GM23338 (cell line): ENCODE results near the gene SOX1. TPM values are rescaled to one million over a fixed set of nuclear protein-coding genes. Genes with fewer than 3 reads are reported as not detected.

Experiments used
- ATAC-seq: fragments of 200-7000 bp; cut with Tn5 transposase; 3 replicates; pipeline ENCODE4 v1.9.1; 2020
- DNase-seq: peaks from one replicate; pipeline ENCODE4 v3.0.0-alpha.2; 2015; ENCODE audit warnings: low spot score
- H2AFZ ChIP-seq: fragments of 200-600 bp; sonication (generic); 2 replicates; pipeline ENCODE4 v1.8.0; 2016; ENCODE audit warnings: antibody characterized with exemption, mild to moderate bottlenecking, moderate library complexity
- H3F3A ChIP-seq: fragments of 200-600 bp; sonication (generic); replicated peaks from 2 replicates; pipeline ENCODE4 v1.8.0; 2017; ENCODE audit warnings: antibody characterized with exemption, mixed run types, low read depth
- H3K27ac ChIP-seq: fragments of 200-600 bp; sonication (generic); 2 replicates; pipeline ENCODE4 v1.6.1; 2016; ENCODE audit warnings: low read depth
- H3K27me3 ChIP-seq: fragments of 200-600 bp; sonication (generic); 2 replicates; pipeline ENCODE4 v1.8.0; 2016; ENCODE audit warnings: mild to moderate bottlenecking, mixed run types, moderate library complexity; ENCODE audit not compliant: insufficient read depth
- H3K36me3 ChIP-seq: fragments of 200-600 bp; sonication (generic); 2 replicates; pipeline ENCODE4 v1.8.0; 2016; ENCODE audit warnings: mild to moderate bottlenecking; ENCODE audit not compliant: insufficient read depth
- H3K4me1 ChIP-seq: fragments of 200-600 bp; sonication (generic); 2 replicates; pipeline ENCODE4 v1.8.0; 2016; ENCODE audit warnings: mild to moderate bottlenecking, moderate library complexity; ENCODE audit not compliant: insufficient read depth
- H3K4me2 ChIP-seq: fragments of 200-600 bp; sonication (generic); 2 replicates; pipeline ENCODE4 v1.7.1; 2017; ENCODE audit warnings: mixed run types
- H3K4me3 ChIP-seq: fragments of 200-600 bp; sonication (generic); 2 replicates; pipeline ENCODE4 v1.6.1; 2016; ENCODE audit warnings: mixed run types
- H3K79me2 ChIP-seq: fragments of 200-600 bp; sonication (generic); replicated peaks from 2 replicates; pipeline ENCODE4 v1.8.0; 2017; ENCODE audit warnings: mild to moderate bottlenecking; ENCODE audit not compliant: insufficient read depth
- H3K9me2 ChIP-seq: fragments of 200-600 bp; sonication (generic); 2 replicates; pipeline ENCODE4 v1.8.0; 2017; ENCODE audit not compliant: insufficient read depth
- H4K20me1 ChIP-seq: fragments of 200-600 bp; sonication (generic); replicated peaks from 2 replicates; pipeline ENCODE4 v1.8.0; 2017; ENCODE audit warnings: mild to moderate bottlenecking; ENCODE audit not compliant: insufficient read depth
- H3K27ac Mint-ChIP-seq: 2 replicates; pipeline ENCODE4 v1.8.0; 2020; ENCODE audit warnings: inconsistent platforms, mild to moderate bottlenecking, moderate library complexity, mixed read lengths
- H3K27me3 Mint-ChIP-seq: 3 replicates; pipeline ENCODE4 v1.8.0; 2022; ENCODE audit warnings: low read depth, mild to moderate bottlenecking, moderate library complexity, mixed read lengths, inconsistent platforms; ENCODE audit not compliant: insufficient read depth, poor library complexity
- H3K36me3 Mint-ChIP-seq: 3 replicates; pipeline ENCODE4 v1.8.0; 2021; ENCODE audit warnings: low read depth, mild to moderate bottlenecking, inconsistent platforms, moderate library complexity, mixed read lengths
- H3K4me1 Mint-ChIP-seq: 3 replicates; pipeline ENCODE4 v1.8.0; 2020; ENCODE audit warnings: mild to moderate bottlenecking, inconsistent platforms, mixed read lengths
- H3K4me3 Mint-ChIP-seq: 3 replicates; pipeline ENCODE4 v1.8.0; 2021; ENCODE audit warnings: moderate library complexity, mild to moderate bottlenecking, inconsistent platforms, mixed read lengths
- H3K9me3 Mint-ChIP-seq: 3 replicates; pipeline ENCODE4 v1.8.0; 2020; ENCODE audit warnings: moderate library complexity, mild to moderate bottlenecking, inconsistent platforms, mixed read lengths
- CREB1 ChIP-seq: fragments of 250-450 bp; sonication (Bioruptor Pico); IDR thresholded peaks from 2 replicates; pipeline ENCODE4 v1.5.0; 2020; ENCODE audit warnings: low read depth, mild to moderate bottlenecking, moderate library complexity
- ETS1 ChIP-seq: IDR thresholded peaks from 2 replicates; pipeline ENCODE4 v1.6.1; 2016; ENCODE audit warnings: antibody characterized with exemption
- EZH2 ChIP-seq: fragments of 200-600 bp; sonication (generic); IDR thresholded peaks from one replicate; pipeline ENCODE4 v1.8.0; 2017; ENCODE audit warnings: antibody characterized with exemption, mild to moderate bottlenecking, low read depth; ENCODE audit not compliant: unreplicated experiment
- NANOG ChIP-seq: IDR thresholded peaks from 2 replicates; pipeline ENCODE4 v1.6.1; 2016; ENCODE audit warnings: antibody characterized with exemption, borderline replicate concordance
- POLR2AphosphoS5 ChIP-seq: IDR thresholded peaks from 2 replicates; pipeline ENCODE4 v1.6.1; 2016; ENCODE audit warnings: antibody characterized with exemption, low read depth
- STAT1 ChIP-seq: IDR thresholded peaks from one replicate; pipeline ENCODE4 v1.6.1; 2016; ENCODE audit warnings: antibody characterized with exemption; ENCODE audit not compliant: unreplicated experiment
- polyA plus RNA-seq: library from polyadenylated mRNA; unstranded; fragments of >200 nt; fragmentation: Nextera tagmentation; extraction: Ambion mirVana; gene quantifications from 2 replicates; pipeline ENCODE4 v1.2.1, GENCODE V29; 2016
- total RNA-seq: library from RNA; depleted of rRNA; stranded (reverse); fragments of >200 nt; shearing (Covaris generic); gene quantifications from 2 replicates; pipeline ENCODE4 v1.2.3, GENCODE V29; 2014
- TF ChIP-seq, protein P1 (sequence below): IDR thresholded peaks from one replicate; pipeline ENCODE4 v1.6.1; 2018; ENCODE audit warnings: antibody characterized with exemption; ENCODE audit not compliant: unreplicated experiment
- TF ChIP-seq, protein P2 (sequence below), 2 experiments: fragments of 200-600 bp in 1 of 2; sonication (generic) in 1 of 2; conservative IDR thresholded peaks; 2 replicates each; pipeline versions ENCODE4 v1.5.1 to v1.6.1; 2016 to 2017; ENCODE audit warnings: antibody characterized with exemption in 2 of 2, low read depth in 2 of 2, mild to moderate bottlenecking in 2 of 2, moderate library complexity in 1 of 2

The SOX1 gene
- total and polyA plus RNA-seq, 2 experiments from 2014 or later, result 0.10 to 0.17 TPM

GRCh38 chr13:112058519-112058873 lies 8.5 kb upstream of the SOX1 start:
- no peaks in the 10 kb centered on the region for H3K36me3 ChIP-seq
- peaks cover 14% of the 10 kb centered on the region for H4K20me1 ChIP-seq
- H3K27me3 ChIP-seq, result peaks cover 100% of the 10 kb centered on the region
- peak overlapping the region; percentile 82; the same call in 1 of the 2 replicates for H3K4me2 ChIP-seq
- H3K9me2 ChIP-seq, result no peaks in the 10 kb centered on the region
- H2AFZ ChIP-seq, result no peak overlapping the region
- H3K4me3 ChIP-seq, result peak overlapping the region; percentile 55
- DNase-seq (peak; percentile 62), ATAC-seq (no peak)
- H3K36me3 Mint-ChIP-seq, result no peaks in the 10 kb centered on the region; the same call in 2 of the 3 replicates
- H3K27me3 Mint-ChIP-seq, result peaks cover 96% of the 10 kb centered on the region
- no peak overlapping the region for H3K27ac ChIP-seq
- H3F3A ChIP-seq, result peaks cover 23% of the 10 kb centered on the region
- H3K9me3 Mint-ChIP-seq, result peaks cover 5% of the 10 kb centered on the region; the same call in 2 of the 3 replicates
- H3K27ac Mint-ChIP-seq, result no peak overlapping the region
- no peaks in the 10 kb centered on the region for H3K79me2 ChIP-seq
- peaks cover 61% of the 10 kb centered on the region for H3K4me1 ChIP-seq
- TF ChIP-seq, protein P1, sequence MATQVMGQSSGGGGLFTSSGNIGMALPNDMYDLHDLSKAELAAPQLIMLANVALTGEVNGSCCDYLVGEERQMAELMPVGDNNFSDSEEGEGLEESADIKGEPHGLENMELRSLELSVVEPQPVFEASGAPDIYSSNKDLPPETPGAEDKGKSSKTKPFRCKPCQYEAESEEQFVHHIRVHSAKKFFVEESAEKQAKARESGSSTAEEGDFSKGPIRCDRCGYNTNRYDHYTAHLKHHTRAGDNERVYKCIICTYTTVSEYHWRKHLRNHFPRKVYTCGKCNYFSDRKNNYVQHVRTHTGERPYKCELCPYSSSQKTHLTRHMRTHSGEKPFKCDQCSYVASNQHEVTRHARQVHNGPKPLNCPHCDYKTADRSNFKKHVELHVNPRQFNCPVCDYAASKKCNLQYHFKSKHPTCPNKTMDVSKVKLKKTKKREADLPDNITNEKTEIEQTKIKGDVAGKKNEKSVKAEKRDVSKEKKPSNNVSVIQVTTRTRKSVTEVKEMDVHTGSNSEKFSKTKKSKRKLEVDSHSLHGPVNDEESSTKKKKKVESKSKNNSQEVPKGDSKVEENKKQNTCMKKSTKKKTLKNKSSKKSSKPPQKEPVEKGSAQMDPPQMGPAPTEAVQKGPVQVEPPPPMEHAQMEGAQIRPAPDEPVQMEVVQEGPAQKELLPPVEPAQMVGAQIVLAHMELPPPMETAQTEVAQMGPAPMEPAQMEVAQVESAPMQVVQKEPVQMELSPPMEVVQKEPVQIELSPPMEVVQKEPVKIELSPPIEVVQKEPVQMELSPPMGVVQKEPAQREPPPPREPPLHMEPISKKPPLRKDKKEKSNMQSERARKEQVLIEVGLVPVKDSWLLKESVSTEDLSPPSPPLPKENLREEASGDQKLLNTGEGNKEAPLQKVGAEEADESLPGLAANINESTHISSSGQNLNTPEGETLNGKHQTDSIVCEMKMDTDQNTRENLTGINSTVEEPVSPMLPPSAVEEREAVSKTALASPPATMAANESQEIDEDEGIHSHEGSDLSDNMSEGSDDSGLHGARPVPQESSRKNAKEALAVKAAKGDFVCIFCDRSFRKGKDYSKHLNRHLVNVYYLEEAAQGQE, result no peak
- TF ChIP-seq POLR2AphosphoS5 (no peak), NANOG (no peak), STAT1 (no peak), CREB1 (no peak), EZH2 (peak; percentile 42)
- peak overlapping the region; percentile 70 for H3K4me3 Mint-ChIP-seq
- H3K4me1 Mint-ChIP-seq, result peaks cover 55% of the 10 kb centered on the region

DNA sequence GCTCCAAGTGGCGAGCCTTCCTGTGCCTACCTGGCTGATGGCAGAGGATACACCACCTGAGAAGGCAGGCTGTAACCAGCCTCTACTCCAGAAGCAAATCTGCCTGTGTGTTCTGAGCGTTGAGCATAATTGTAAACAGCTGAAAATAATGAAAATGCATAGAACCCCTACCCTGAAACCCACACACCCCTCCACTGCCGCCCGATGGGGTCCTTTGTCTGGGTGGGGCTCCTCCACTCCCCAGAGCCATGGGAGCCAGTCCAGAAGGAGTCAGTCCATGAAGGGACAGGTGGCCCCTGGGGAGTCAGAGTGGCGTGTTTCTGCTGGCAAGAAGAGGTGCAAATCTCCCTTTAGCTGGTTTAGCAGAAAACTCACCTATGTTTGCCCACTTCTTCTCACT lies 8.0 kb upstream of the SOX1 start:
- peaks cover 65% of the 10 kb centered on the region for H3K4me1 ChIP-seq
- Mint-ChIP-seq H3K9me3 (peaks cover 5% of the 10 kb centered on the region; the same call in 2 of the 3 replicates), H3K27ac (no peak overlapping the region), H3K4me3 (peak overlapping the region; percentile 17; the same call in 1 of the 3 replicates), H3K4me1 (peaks cover 56% of the 10 kb centered on the region), H3K27me3 (peaks cover 96% of the 10 kb centered on the region), H3K36me3 (no peaks in the 10 kb centered on the region; the same call in 2 of the 3 replicates)
- no peak for DNase-seq
- peak overlapping the region; percentile 55; the same call in 1 of the 2 replicates for H3K4me3 ChIP-seq
- H3K36me3 ChIP-seq, result no peaks in the 10 kb centered on the region
- no peak overlapping the region for H2AFZ ChIP-seq
- H3F3A ChIP-seq, result peaks cover 27% of the 10 kb centered on the region
- H3K27me3 ChIP-seq, result peaks cover 100% of the 10 kb centered on the region
- H3K9me2 ChIP-seq, result no peaks in the 10 kb centered on the region
- H4K20me1 ChIP-seq, result peaks cover 19% of the 10 kb centered on the region
- no peak overlapping the region for H3K27ac ChIP-seq
- H3K4me2 ChIP-seq, result no peak overlapping the region
- no peak for ATAC-seq
- H3K79me2 ChIP-seq, result no peaks in the 10 kb centered on the region
- TF ChIP-seq, protein P1, result no peak
- TF ChIP-seq EZH2 (peak; percentile 43), CREB1 (no peak), ETS1 (no peak)
- TF ChIP-seq, protein P2, sequence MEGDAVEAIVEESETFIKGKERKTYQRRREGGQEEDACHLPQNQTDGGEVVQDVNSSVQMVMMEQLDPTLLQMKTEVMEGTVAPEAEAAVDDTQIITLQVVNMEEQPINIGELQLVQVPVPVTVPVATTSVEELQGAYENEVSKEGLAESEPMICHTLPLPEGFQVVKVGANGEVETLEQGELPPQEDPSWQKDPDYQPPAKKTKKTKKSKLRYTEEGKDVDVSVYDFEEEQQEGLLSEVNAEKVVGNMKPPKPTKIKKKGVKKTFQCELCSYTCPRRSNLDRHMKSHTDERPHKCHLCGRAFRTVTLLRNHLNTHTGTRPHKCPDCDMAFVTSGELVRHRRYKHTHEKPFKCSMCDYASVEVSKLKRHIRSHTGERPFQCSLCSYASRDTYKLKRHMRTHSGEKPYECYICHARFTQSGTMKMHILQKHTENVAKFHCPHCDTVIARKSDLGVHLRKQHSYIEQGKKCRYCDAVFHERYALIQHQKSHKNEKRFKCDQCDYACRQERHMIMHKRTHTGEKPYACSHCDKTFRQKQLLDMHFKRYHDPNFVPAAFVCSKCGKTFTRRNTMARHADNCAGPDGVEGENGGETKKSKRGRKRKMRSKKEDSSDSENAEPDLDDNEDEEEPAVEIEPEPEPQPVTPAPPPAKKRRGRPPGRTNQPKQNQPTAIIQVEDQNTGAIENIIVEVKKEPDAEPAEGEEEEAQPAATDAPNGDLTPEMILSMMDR (conservative IDR thresholded peaks at IDR 0.05; ENCODE audit: low read depth in 2 of 2), result no peak
